BJ (cell line): ENCODE data around the gene AMMECR1L. TPM values are rescaled to one million over a fixed set of nuclear protein-coding genes. Genes with fewer than 3 reads are reported as not detected.
A peak's percentile ranks its signal among the peaks of the same experiment; 100 is the strongest.
"Not testable (repeated sequence)": the region's sequence is repeated elsewhere in the genome, so short reads cannot be mapped to it uniquely, and the experiment has no call there.

Source experiments
- CTCF ChIA-PET: fragments of 350-600 bp; formaldehyde crosslinking; extraction: SDS; loops from one replicate; lab custom pipeline; 2021; ENCODE audit warnings: antibody characterized with exemption, inconsistent platforms; lab: Yijun Ruan, JAX
- POLR2A ChIA-PET: fragments of 300-600 bp; sonication (Branson Sonifier 250); formaldehyde crosslinking; extraction: SDS; loops from one replicate; lab custom pipeline; 2021; ENCODE audit warnings: antibody characterized with exemption; lab: Charles Lee
- DNase-seq: peaks from one replicate; pipeline ENCODE4 v3.0.0-alpha.2; 2011; ENCODE audit warnings: low read depth
- H3K27me3 ChIP-seq: 2 replicates; pipeline ENCODE4 v1.6.0; 2011; ENCODE audit warnings: low read length; ENCODE audit not compliant: control insufficient read depth, insufficient read depth
- H3K36me3 ChIP-seq: 2 replicates; pipeline ENCODE4 v1.5.1; 2011; ENCODE audit warnings: low read length; ENCODE audit not compliant: control insufficient read depth, insufficient read depth
- H3K4me3 ChIP-seq: 2 replicates; pipeline ENCODE4 v1.5.1; 2011; ENCODE audit warnings: low read depth, mild to moderate bottlenecking, control low read depth, low read length
- CTCF ChIP-seq: IDR thresholded peaks from 2 replicates; pipeline ENCODE4 v1.5.1; 2011; ENCODE audit warnings: low read depth, mild to moderate bottlenecking, control low read depth, inconsistent platforms, low read length, moderate library complexity; ENCODE audit not compliant: insufficient read depth
- polyA minus RNA-seq: library from RNA; depleted of rRNA, polyadenylated mRNA; stranded (reverse); fragments of >200 nt; gene quantifications from 2 replicates; pipeline ENCODE4 v1.2.3, GENCODE V29; 2011; rRNA and poly(A)+ RNA removed
- polyA plus RNA-seq: library from polyadenylated mRNA; depleted of rRNA; stranded (reverse); fragments of >200 nt; gene quantifications from 2 replicates; pipeline ENCODE4 v1.2.3, GENCODE V29; 2011; rRNA removed

Gene AMMECR1L
- polyA plus RNA-seq (15.1 TPM in 2 replicates), polyA minus RNA-seq (16.6 and 16.8 TPM in 2 replicates)

GRCh38 chr2:127885780-127886592 is at the start of gene AMMECR1L:
AMMECR1L (minus strand) TSS chr2:127885956; CDS start chr2:127874234, 11,722 bp downstream.
- H3K36me3 ChIP-seq, CTCF ChIA-PET, H3K27me3 ChIP-seq, POLR2A ChIA-PET: not testable (repeated sequence)
- DNase-seq = peak; percentile 4
- H3K4me3 ChIP-seq = peak within 1 kb of the TSS; percentile 65

- CTCF ChIA-PET = no interaction called here
- Histone ChIP-seq H3K36me3 (no peaks in the 10 kb centered on the region), H3K4me3 (no peak overlapping the region), H3K27me3 (no peaks in the 10 kb centered on the region)
- no peak for DNase-seq
- POLR2A ChIA-PET = no interaction called here
- no peak for TF ChIP-seq CTCF
These were observed 49.6 kb upstream of the AMMECR1L start for GRCh38 chr2:127935337-127935736.

DNA sequence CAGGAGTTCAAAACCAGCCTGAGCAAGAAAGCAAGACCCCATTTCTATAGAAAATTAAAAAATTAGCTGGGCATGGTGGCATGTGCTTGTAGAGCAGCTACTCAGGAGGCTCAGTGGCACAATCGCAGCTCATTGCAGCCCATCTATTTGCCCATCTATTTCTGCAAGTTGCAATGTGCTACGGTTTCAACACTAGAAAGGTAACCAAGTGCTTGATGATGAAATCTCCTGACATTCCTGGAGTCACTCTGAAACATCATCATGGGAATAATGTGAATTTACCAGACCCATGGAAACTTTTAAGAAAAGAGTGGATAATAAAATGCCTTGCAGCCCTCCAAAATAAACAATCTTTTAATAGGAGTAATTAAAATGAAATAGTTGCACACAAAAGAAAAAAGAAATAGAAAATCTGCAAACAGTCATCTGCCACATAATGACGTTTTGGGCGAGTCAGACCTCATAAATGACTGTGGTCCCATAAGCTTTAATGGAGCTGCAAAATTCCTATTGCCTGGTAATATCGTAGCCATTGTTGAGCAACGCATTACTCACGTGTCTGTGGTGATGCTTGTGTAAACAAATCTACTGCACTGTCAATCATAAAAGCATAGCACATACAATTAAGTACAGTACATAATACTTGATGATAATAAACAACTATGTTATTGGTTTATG is 46.6 kb upstream of the AMMECR1L start:
- DNase-seq = peak; percentile 92
- ChIA-PET CTCF (no interaction called here), POLR2A (no interaction called here)
- H3K27me3 ChIP-seq = 0 out of 2 replicates have a peak, but pooled peaks cover 2% of the 10 kb centered on the region
- no peaks in the 10 kb centered on the region for H3K36me3 ChIP-seq
- TF ChIP-seq CTCF = no peak
- no peak overlapping the region for H3K4me3 ChIP-seq

GRCh38 chr2:127929449-127929848 is 43.7 kb upstream of the AMMECR1L start:
- no peak for DNase-seq
- no peak overlapping the region for H3K4me3 ChIP-seq
- H3K27me3 ChIP-seq = 0 out of 2 replicates have a peak, but pooled peaks cover 2% of the 10 kb centered on the region
- no peaks in the 10 kb centered on the region for H3K36me3 ChIP-seq
- TF ChIP-seq CTCF = no peak
- POLR2A ChIA-PET = no interaction called here
- CTCF ChIA-PET = interaction anchor here (0.5 to 0.6 kb wide), 2 partner anchors 38 to 400 kb away, joined by 3 read pairs; no protein-coding TSS in a partner anchor

DNA sequence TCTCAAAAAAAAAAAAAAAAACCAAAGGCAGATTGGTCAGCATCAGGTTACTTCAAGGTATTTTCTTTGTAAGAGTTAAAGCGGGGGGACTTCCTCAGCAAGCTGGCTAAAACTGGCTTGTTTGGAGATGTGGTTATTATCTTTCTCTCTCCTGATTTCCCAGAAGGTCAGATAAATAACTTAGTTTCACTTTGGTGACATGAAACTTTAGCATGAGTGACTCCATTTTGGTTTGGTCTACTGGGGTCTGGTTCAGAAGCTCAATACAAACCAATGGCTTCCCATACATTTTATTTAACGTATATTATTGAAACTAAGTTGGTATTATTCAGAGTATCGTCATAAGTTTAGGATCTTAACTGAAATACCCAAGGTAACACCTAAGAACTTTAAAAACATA is 41.6 kb upstream of the AMMECR1L start:
- Histone ChIP-seq H3K36me3 (no peaks in the 10 kb centered on the region), H3K4me3 (no peak overlapping the region), H3K27me3 (0 out of 2 replicates have a peak, but pooled peaks cover 2% of the 10 kb centered on the region)
- TF ChIP-seq CTCF = no peak
- ChIA-PET CTCF (interaction anchor here (0.6 kb wide), 1 partner anchor 85 kb away, joined by 3 read pairs; no protein-coding TSS in a partner anchor), POLR2A (no interaction called here)
- no peak for DNase-seq
